Islet of Langerhans (tissue), 1 donor: ENCODE measurements around the gene CPNE2.

Experiments
- FAIRE-seq: peaks from one replicate; lab custom pipeline; 2011; peaks lifted over from hg19 to GRCh38; lab: Jason Lieb, UNC

The CPNE2 gene

DNA sequence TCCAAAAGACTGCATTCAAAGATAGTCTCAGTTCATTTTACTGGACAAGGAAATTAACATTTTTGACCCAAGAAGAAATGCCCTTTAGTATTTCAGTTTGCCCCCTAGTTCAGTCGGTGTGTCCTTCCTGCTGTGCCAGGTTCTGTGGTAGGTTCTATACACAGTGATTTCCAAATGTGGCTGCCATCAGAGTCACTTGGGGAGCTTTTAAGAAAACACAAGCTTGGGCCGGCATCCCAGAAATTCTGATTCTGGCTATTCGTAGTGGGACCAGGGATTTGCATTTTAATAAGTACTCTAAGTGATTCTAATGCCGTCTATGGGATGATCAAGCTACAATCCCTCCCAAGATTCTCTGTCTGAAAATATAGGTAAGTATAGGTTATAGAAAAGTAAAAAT is 103.9 kb downstream of the CPNE2 start:
- no peak for FAIRE-seq

- no peak for FAIRE-seq
Observed at GRCh38 chr16:57196753-57197152, 104.4 kb downstream of the CPNE2 start.
